Activated CD4-positive, alpha-beta memory T cell treated with anti-CD3 and anti-CD28 coated beads, Interleukin-2, amount 10 ng/mL, durations not matched to agents 7 days and 5 days (primary cell): Measurements from ENCODE around the gene HRH4. TPM values are rescaled to one million over a fixed set of nuclear protein-coding genes. Genes with fewer than 3 reads are reported as not detected.

Experiments
- CTCF ChIA-PET: fragments of 350-600 bp; sonication (Branson Sonifier 250); formaldehyde crosslinking; loops from one replicate; lab custom pipeline; 2021; ENCODE audit warnings: antibody characterized with exemption, inconsistent platforms; lab: Charles Lee
- POLR2A ChIA-PET: fragments of 350-600 bp; sonication (Branson Sonifier 250); formaldehyde crosslinking; loops from one replicate; lab custom pipeline; 2021; ENCODE audit warnings: antibody characterized with exemption; lab: Charles Lee
- DNase-seq: peaks from one replicate; pipeline ENCODE4 v3.0.0-alpha.2; 2020
- H3K27ac Mint-ChIP-seq: one replicate; pipeline ENCODE4 v1.8.0; 2021; ENCODE audit warnings: mild to moderate bottlenecking, mixed read lengths
- H3K27me3 Mint-ChIP-seq: one replicate; pipeline ENCODE4 v1.8.0; 2021; ENCODE audit warnings: mixed read lengths
- H3K36me3 Mint-ChIP-seq: one replicate; pipeline ENCODE4 v1.8.0; 2021; ENCODE audit warnings: low read depth, mixed read lengths
- H3K4me1 Mint-ChIP-seq: one replicate; pipeline ENCODE4 v1.8.0; 2021; ENCODE audit warnings: mixed read lengths
- H3K4me3 Mint-ChIP-seq: one replicate; pipeline ENCODE4 v1.8.0; 2021; ENCODE audit warnings: mild to moderate bottlenecking, mixed read lengths
- H3K9me3 Mint-ChIP-seq: one replicate; pipeline ENCODE4 v1.8.0; 2021; ENCODE audit warnings: mixed read lengths
- total RNA-seq, 2 experiments: library from RNA; stranded (reverse); gene quantifications; one replicate each; pipeline ENCODE4 v1.2.3, GENCODE V29; 2021

Gene HRH4
- total RNA-seq, 2 experiments from 2014 or later, result 0.43 to 0.65 TPM

DNA sequence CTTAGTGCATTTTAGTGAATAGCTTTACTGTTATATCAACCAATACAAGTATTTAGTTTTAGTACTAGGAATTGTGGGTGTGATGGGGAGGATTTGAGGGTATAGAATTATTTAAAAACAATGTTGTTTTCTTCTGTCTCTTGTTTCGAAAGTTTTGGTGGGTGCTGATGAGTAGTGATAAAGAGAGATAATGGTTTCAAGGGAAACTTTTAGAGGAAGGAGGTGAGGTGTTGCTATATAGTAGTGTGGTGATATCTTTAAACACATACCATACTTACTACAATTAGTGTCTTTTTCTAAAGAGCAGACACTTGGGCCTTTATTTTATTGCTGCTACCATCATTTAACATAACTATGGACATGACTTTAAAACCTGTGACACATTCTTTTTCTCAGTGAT lies 23.5 kb upstream of the HRH4 start:
- Mint-ChIP-seq H3K4me1 (peaks cover 10% of the 10 kb centered on the region), H3K36me3 (peaks cover 13% of the 10 kb centered on the region), H3K9me3 (no peaks in the 10 kb centered on the region), H3K27me3 (no peaks in the 10 kb centered on the region), H3K27ac (no peak overlapping the region), H3K4me3 (no peak overlapping the region)
- DNase-seq, result no peak
- POLR2A ChIA-PET, result interaction anchor here (1.6 kb wide), 1 partner anchor 75 kb away, joined by 3 read pairs; no protein-coding TSS in a partner anchor
- CTCF ChIA-PET, result interaction anchor here (0.9 to 1.8 kb wide), 6 partner anchors 10 to 265 kb away, joined by 3 to 4 read pairs (median 4); partner anchors contain the start of genes HRH4 and IMPACT

DNA sequence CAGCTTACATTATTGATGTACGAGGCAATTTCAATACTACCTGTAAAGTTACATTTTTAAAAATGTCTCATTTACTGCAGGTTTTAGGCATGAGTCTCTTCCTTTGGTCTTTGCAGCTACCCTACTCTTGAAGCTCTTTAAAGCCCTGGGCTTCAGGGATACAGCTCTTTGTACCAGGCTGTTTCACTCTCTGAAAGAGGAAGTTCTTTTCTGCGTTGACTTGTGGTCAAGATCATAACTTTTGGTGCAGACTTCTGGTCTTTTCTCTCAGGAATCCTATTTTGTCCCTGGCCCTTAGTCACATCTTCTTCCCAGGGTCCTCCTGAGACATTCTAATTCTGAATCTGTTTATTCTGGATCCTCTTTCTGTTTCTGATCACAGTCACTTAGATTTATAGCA lies 16.6 kb upstream of the HRH4 start:
- ChIA-PET POLR2A (no interaction called here), CTCF (interaction anchor here (0.6 to 1.3 kb wide), 4 partner anchors 45 to 734 kb away, joined by 3 read pairs; no protein-coding TSS in a partner anchor)
- Mint-ChIP-seq H3K36me3 (peaks cover 30% of the 10 kb centered on the region), H3K27me3 (no peaks in the 10 kb centered on the region), H3K27ac (no peak overlapping the region), H3K4me1 (peaks cover 9% of the 10 kb centered on the region), H3K4me3 (no peak overlapping the region), H3K9me3 (no peaks in the 10 kb centered on the region)
- DNase-seq, result no peak

GRCh38 chr18:24446453-24446852 lies 14.0 kb upstream of the HRH4 start:
- ChIA-PET CTCF (interaction anchor here (0.7 to 2.2 kb wide), 8 partner anchors 12 to 88 kb away, joined by 3 to 14 read pairs (median 4); no protein-coding TSS in a partner anchor), POLR2A (interaction anchor here (1.2 kb wide), 1 partner anchor 42 kb away, joined by 3 read pairs; no protein-coding TSS in a partner anchor)
- Mint-ChIP-seq H3K27ac (no peak overlapping the region), H3K9me3 (no peaks in the 10 kb centered on the region), H3K4me3 (no peak overlapping the region), H3K27me3 (no peaks in the 10 kb centered on the region), H3K36me3 (peaks cover 28% of the 10 kb centered on the region), H3K4me1 (peaks cover 9% of the 10 kb centered on the region)
- DNase-seq, result no peak

GRCh38 chr18:24446953-24447538 lies 13.4 kb upstream of the HRH4 start:
- Mint-ChIP-seq H3K27me3 (no peaks in the 10 kb centered on the region), H3K9me3 (no peaks in the 10 kb centered on the region), H3K36me3 (peaks cover 23% of the 10 kb centered on the region), H3K4me3 (no peak overlapping the region), H3K4me1 (peaks cover 9% of the 10 kb centered on the region), H3K27ac (no peak overlapping the region)
- ChIA-PET CTCF (interaction anchor here (0.7 to 2.2 kb wide), 8 partner anchors 13 to 89 kb away, joined by 3 to 14 read pairs (median 4); no protein-coding TSS in a partner anchor), POLR2A (interaction anchor here (1.2 kb wide), 1 partner anchor 42 kb away, joined by 3 read pairs; no protein-coding TSS in a partner anchor)
- DNase-seq, result no peak

- no peaks in the 10 kb centered on the region for H3K27me3 Mint-ChIP-seq
- no peak overlapping the region for H3K4me3 Mint-ChIP-seq
- DNase-seq, result no peak
- ChIA-PET CTCF (interaction anchor here (1.5 to 2.2 kb wide), 3 partner anchors 41 to 90 kb away, joined by 5 to 14 read pairs (median 10); no protein-coding TSS in a partner anchor), POLR2A (interaction anchor here (1.2 kb wide), 1 partner anchor 41 kb away, joined by 3 read pairs; no protein-coding TSS in a partner anchor)
- no peak overlapping the region for H3K27ac Mint-ChIP-seq
- H3K4me1 Mint-ChIP-seq, result peaks cover 9% of the 10 kb centered on the region
- H3K36me3 Mint-ChIP-seq, result peaks cover 23% of the 10 kb centered on the region
- H3K9me3 Mint-ChIP-seq, result no peaks in the 10 kb centered on the region
Measured at GRCh38 chr18:24447961-24448360, 12.5 kb upstream of the HRH4 start.

DNA sequence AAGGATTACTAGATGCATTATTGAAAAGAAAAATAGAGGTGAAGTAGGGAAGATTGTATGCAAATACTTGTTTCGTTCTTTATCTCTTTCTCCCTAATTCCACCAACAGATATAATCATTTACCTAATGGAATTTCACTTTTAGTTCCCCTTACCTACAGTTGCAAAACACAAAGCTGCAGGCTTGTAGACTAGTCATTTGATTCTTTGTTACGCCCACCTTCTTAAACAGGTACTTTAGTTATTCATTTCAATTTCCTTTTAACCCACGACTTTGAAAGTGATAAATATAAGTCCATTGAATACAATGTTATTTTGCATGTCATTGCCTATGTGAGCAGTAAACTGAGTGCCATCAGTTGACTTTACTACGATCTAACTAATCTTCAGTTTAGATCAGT lies 3.9 kb upstream of the HRH4 start:
- no peak overlapping the region for H3K4me3 Mint-ChIP-seq
- no peaks in the 10 kb centered on the region for H3K9me3 Mint-ChIP-seq
- peaks cover 4% of the 10 kb centered on the region for H3K36me3 Mint-ChIP-seq
- no peak overlapping the region for H3K27ac Mint-ChIP-seq
- H3K4me1 Mint-ChIP-seq, result peaks cover 14% of the 10 kb centered on the region
- DNase-seq, result no peak
- POLR2A ChIA-PET, result no interaction called here
- CTCF ChIA-PET, result no interaction called here
- no peaks in the 10 kb centered on the region for H3K27me3 Mint-ChIP-seq

GRCh38 chr18:24459772-24460171 lies 665 bp upstream of the HRH4 start:
- H3K36me3 Mint-ChIP-seq, result peaks cover 3% of the 10 kb centered on the region
- CTCF ChIA-PET, result interaction anchor here (1.3 to 3.9 kb wide), 4 partner anchors 13 to 100 kb away, joined by 3 to 35 read pairs (median 4); partner anchors contain the start of gene OSBPL1A
- no peak for DNase-seq
- no peak overlapping the region for H3K4me3 Mint-ChIP-seq
- H3K27me3 Mint-ChIP-seq, result no peaks in the 10 kb centered on the region
- H3K9me3 Mint-ChIP-seq, result no peaks in the 10 kb centered on the region
- POLR2A ChIA-PET, result interaction anchor here (1.0 kb wide), 2 partner anchors 14 to 33 kb away, joined by 3 to 4 read pairs; no protein-coding TSS in a partner anchor
- no peak overlapping the region for H3K27ac Mint-ChIP-seq
- peaks cover 29% of the 10 kb centered on the region for H3K4me1 Mint-ChIP-seq

GRCh38 chr18:24461996-24462395 lies 1.6 kb downstream of the HRH4 start:
- peak overlapping the region; percentile 34 for H3K4me3 Mint-ChIP-seq
- peaks cover 3% of the 10 kb centered on the region for H3K36me3 Mint-ChIP-seq

GRCh38 chr18:24462838-24463775 lies 2.7 kb downstream of the HRH4 start:
- Mint-ChIP-seq H3K9me3 (no peaks in the 10 kb centered on the region), H3K27me3 (peaks cover 7% of the 10 kb centered on the region), H3K36me3 (peaks cover 3% of the 10 kb centered on the region), H3K4me3 (no peak overlapping the region), H3K27ac (no peak overlapping the region), H3K4me1 (peaks cover 36% of the 10 kb centered on the region)
- DNase-seq, result no peak
- ChIA-PET POLR2A (no interaction called here), CTCF (interaction anchor here (3.9 kb wide), 1 partner anchor 24 kb away, joined by 35 read pairs; no protein-coding TSS in a partner anchor)

More at GRCh38 chr18:24461996-24462395, 1.6 kb downstream of the HRH4 start:
- H3K27me3 Mint-ChIP-seq, result peaks cover 4% of the 10 kb centered on the region
- CTCF ChIA-PET, result interaction anchor here (3.9 kb wide), 1 partner anchor 26 kb away, joined by 35 read pairs; no protein-coding TSS in a partner anchor
- no peak overlapping the region for H3K27ac Mint-ChIP-seq
- POLR2A ChIA-PET, result no interaction called here
- no peaks in the 10 kb centered on the region for H3K9me3 Mint-ChIP-seq
- DNase-seq, result no peak
- peaks cover 34% of the 10 kb centered on the region for H3K4me1 Mint-ChIP-seq

DNA sequence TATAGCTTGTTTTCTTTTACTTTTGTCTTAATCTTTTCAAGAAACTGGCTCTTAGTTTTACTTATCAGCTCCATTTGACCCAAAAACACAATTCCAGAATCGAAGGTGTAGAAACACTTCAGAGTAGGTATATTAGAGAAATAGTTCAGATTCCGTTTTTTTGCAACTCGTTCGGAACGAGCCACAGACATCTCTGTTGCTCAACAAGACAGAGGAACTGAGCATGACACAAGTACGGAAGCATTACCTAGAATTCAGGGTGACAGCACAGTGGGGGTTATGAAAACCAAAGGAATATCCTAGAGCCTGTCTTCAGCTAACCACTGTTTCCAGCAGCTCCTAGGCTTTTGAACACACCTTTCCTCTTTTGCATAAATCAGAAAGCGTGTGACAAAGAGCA lies 5.0 kb downstream of the HRH4 start:
- Mint-ChIP-seq H3K4me1 (peaks cover 26% of the 10 kb centered on the region), H3K36me3 (peaks cover 8% of the 10 kb centered on the region), H3K4me3 (no peak overlapping the region), H3K27ac (no peak overlapping the region), H3K9me3 (no peaks in the 10 kb centered on the region), H3K27me3 (peaks cover 10% of the 10 kb centered on the region)
- CTCF ChIA-PET, result interaction anchor here (2.5 kb wide), 1 partner anchor 23 kb away, joined by 10 read pairs; no protein-coding TSS in a partner anchor
- POLR2A ChIA-PET, result no interaction called here
- DNase-seq, result no peak

DNA sequence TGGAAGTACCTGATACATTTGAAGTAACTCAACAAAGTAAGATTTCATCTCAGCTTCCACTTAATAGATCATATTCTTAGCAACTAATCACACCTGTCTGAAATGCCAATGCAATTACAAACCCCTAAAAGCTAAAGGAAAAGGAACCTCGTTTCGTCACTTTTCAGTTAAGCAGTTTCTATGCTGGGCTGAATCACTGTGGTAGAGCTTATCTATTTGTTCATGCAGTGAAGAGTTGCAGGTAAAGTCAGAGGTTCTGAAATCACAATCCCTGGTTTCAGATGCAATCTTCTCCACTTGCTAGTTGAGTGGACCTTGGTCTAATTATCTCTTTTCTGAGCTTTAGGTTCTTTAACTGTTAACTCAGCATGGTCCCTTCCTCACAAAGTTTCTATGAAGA lies 6.3 kb downstream of the HRH4 start:
- ChIA-PET CTCF (interaction anchor here (2.5 kb wide), 1 partner anchor 22 kb away, joined by 10 read pairs; no protein-coding TSS in a partner anchor), POLR2A (no interaction called here)
- no peaks in the 10 kb centered on the region for H3K9me3 Mint-ChIP-seq
- DNase-seq, result no peak
- H3K4me3 Mint-ChIP-seq, result no peak overlapping the region
- peaks cover 20% of the 10 kb centered on the region for H3K4me1 Mint-ChIP-seq
- peaks cover 7% of the 10 kb centered on the region for H3K36me3 Mint-ChIP-seq
- H3K27me3 Mint-ChIP-seq, result peaks cover 10% of the 10 kb centered on the region
- no peak overlapping the region for H3K27ac Mint-ChIP-seq

- H3K27ac Mint-ChIP-seq, result no peak overlapping the region
- ChIA-PET POLR2A (no interaction called here), CTCF (no interaction called here)
- peaks cover 5% of the 10 kb centered on the region for H3K36me3 Mint-ChIP-seq
- no peak for DNase-seq
- H3K4me1 Mint-ChIP-seq, result peaks cover 6% of the 10 kb centered on the region
- peaks cover 22% of the 10 kb centered on the region for H3K27me3 Mint-ChIP-seq
- H3K4me3 Mint-ChIP-seq, result no peak overlapping the region
- no peaks in the 10 kb centered on the region for H3K9me3 Mint-ChIP-seq
Measured at GRCh38 chr18:24470022-24470618, 9.7 kb downstream of the HRH4 start.
